Measurements from ENCODE around the gene CCDC33.

Gene CCDC33

GRCh38 chr15:74202452-74203401 is 33.4 kb upstream of the CCDC33 start, which contains the start of gene STRA6:
Gene STRA6, minus strand, starts transcription at chr15:74202787. Its CDS starts 520 bp downstream, at chr15:74202267.
- H3K4me1 ChIP-seq (ENCODE audit: insufficient read depth, insufficient read length), result peaks cover 45% of the 10 kb centered on the region
- H3K9ac ChIP-seq (ENCODE audit: insufficient read length, low read depth), result peak within 1 kb of the TSS; percentile 95
- TF ChIP-seq ZNF274 (IDR thresholded peaks at IDR 0.05; ENCODE audit: low read depth, low read length), result no peak
- TF ChIP-seq SUZ12 (IDR thresholded peaks at IDR 0.05; ENCODE audit: extremely low read depth, insufficient read depth, insufficient read length), result no peak
- no peak for TF ChIP-seq YY1 (IDR thresholded peaks at IDR 0.05; ENCODE audit: insufficient read depth, insufficient read length)
- peaks cover 2% of the 10 kb centered on the region for H3K36me3 ChIP-seq (ENCODE audit: insufficient read depth, insufficient read length, low read length)
- no peaks in the 10 kb centered on the region for H3K9me3 ChIP-seq (ENCODE audit: insufficient read depth, low read length)
- DNase-seq (ENCODE audit: low read depth, low spot score), result peak; percentile 86
- peaks cover 29% of the 10 kb centered on the region for H3K27me3 ChIP-seq (ENCODE audit: insufficient read depth, insufficient read length)
- H3K4me3 ChIP-seq (ENCODE audit: insufficient read length, low read depth), result peak within 1 kb of the TSS; percentile 68

GRCh38 chr15:74203914-74204431 is 32.2 kb upstream of the CCDC33 start:
- H3K9ac ChIP-seq (ENCODE audit: insufficient read length, low read depth), result peak overlapping the region; percentile 95
- peak overlapping the region; percentile 68 for H3K4me3 ChIP-seq (ENCODE audit: insufficient read length, low read depth)
- H3K27me3 ChIP-seq (ENCODE audit: insufficient read depth, insufficient read length), result peaks cover 32% of the 10 kb centered on the region
- TF ChIP-seq ZNF274 (IDR thresholded peaks at IDR 0.05; ENCODE audit: low read depth, low read length), result no peak
- TF ChIP-seq SUZ12 (IDR thresholded peaks at IDR 0.05; ENCODE audit: extremely low read depth, insufficient read depth, insufficient read length), result no peak
- no peak for TF ChIP-seq YY1 (IDR thresholded peaks at IDR 0.05; ENCODE audit: insufficient read depth, insufficient read length)
- H3K36me3 ChIP-seq (ENCODE audit: insufficient read depth, insufficient read length, low read length), result peaks cover 4% of the 10 kb centered on the region
- H3K4me1 ChIP-seq (ENCODE audit: insufficient read depth, insufficient read length), result peaks cover 51% of the 10 kb centered on the region
- DNase-seq (ENCODE audit: low read depth, low spot score), result peak; percentile 83
- H3K9me3 ChIP-seq (ENCODE audit: insufficient read depth, low read length), result no peaks in the 10 kb centered on the region

- H3K4me3 ChIP-seq (ENCODE audit: insufficient read length, low read depth), result no peak overlapping the region
- 0 out of 2 replicates have a peak, but pooled peaks cover 1% of the 10 kb centered on the region for H3K9me3 ChIP-seq (ENCODE audit: insufficient read depth, low read length)
- H3K9ac ChIP-seq (ENCODE audit: insufficient read length, low read depth), result peak overlapping the region; percentile 29
- peaks cover 30% of the 10 kb centered on the region for H3K27me3 ChIP-seq (ENCODE audit: insufficient read depth, insufficient read length)
- H3K36me3 ChIP-seq (ENCODE audit: insufficient read depth, insufficient read length, low read length), result peaks cover 4% of the 10 kb centered on the region
- no peak for DNase-seq (ENCODE audit: low read depth, low spot score)
- H3K4me1 ChIP-seq (ENCODE audit: insufficient read depth, insufficient read length), result peaks cover 49% of the 10 kb centered on the region
- no peak for TF ChIP-seq SUZ12 (IDR thresholded peaks at IDR 0.05; ENCODE audit: extremely low read depth, insufficient read depth, insufficient read length)
- no peak for TF ChIP-seq YY1 (IDR thresholded peaks at IDR 0.05; ENCODE audit: insufficient read depth, insufficient read length)
- no peak for TF ChIP-seq ZNF274 (IDR thresholded peaks at IDR 0.05; ENCODE audit: low read depth, low read length)
These were observed 30.6 kb upstream of the CCDC33 start for GRCh38 chr15:74205582-74205947.

- peaks cover 38% of the 10 kb centered on the region for H3K4me1 ChIP-seq (ENCODE audit: insufficient read depth, insufficient read length)
- no peak for TF ChIP-seq SUZ12 (IDR thresholded peaks at IDR 0.05; ENCODE audit: extremely low read depth, insufficient read depth, insufficient read length)
- no peak for TF ChIP-seq YY1 (IDR thresholded peaks at IDR 0.05; ENCODE audit: insufficient read depth, insufficient read length)
- no peak for TF ChIP-seq ZNF274 (IDR thresholded peaks at IDR 0.05; ENCODE audit: low read depth, low read length)
- peaks cover 30% of the 10 kb centered on the region for H3K27me3 ChIP-seq (ENCODE audit: insufficient read depth, insufficient read length)
- H3K9ac ChIP-seq (ENCODE audit: insufficient read length, low read depth), result no peak overlapping the region
- no peak overlapping the region for H3K4me3 ChIP-seq (ENCODE audit: insufficient read length, low read depth)
- peaks cover 4% of the 10 kb centered on the region for H3K36me3 ChIP-seq (ENCODE audit: insufficient read depth, insufficient read length, low read length)
- H3K9me3 ChIP-seq (ENCODE audit: insufficient read depth, low read length), result peaks cover 6% of the 10 kb centered on the region; the same call in 1 of the 2 replicates
- DNase-seq (ENCODE audit: low read depth, low spot score), result no peak
These were observed 29.3 kb upstream of the CCDC33 start for GRCh38 chr15:74206801-74207281.

DNA sequence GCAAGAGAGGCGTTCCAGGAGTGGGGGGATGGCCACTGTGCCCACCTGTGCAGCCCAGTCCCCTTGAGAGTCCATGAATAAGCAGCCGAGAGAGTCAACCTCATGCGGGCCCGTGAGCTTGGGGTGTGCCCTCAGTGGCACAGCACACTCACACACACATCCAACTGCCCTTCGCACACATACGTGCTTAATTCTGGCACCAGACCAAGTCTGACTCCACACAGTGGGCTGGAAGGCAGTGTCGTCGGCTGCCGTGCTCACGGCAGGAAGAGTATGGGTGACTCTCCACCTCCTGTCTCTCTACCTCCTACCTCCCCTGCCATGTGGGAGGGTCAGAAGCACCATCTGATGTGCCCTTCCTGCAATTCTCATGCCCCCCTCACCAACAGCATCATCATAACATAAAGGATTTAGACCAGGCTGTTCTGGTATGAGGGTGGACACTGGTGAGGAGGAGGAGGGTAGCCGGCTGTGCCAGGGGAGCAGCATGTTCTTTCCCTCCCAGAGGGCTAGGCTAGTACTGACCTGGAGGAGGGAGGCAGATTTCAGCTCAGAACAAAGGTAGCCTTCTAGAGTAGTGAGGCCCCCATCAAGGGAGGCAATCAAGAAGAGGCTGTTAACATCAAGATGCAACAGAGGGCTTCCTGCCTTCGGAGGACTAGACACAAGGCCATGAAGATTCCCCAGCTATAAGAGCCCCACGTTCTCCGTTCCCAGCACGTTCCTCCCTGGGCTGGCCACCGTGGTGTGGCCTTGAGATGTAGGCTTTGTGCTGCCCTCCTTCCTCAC is 28.3 kb upstream of the CCDC33 start:
- peak overlapping the region; percentile 23 for H3K9ac ChIP-seq (ENCODE audit: insufficient read length, low read depth)
- peaks cover 42% of the 10 kb centered on the region for H3K4me1 ChIP-seq (ENCODE audit: insufficient read depth, insufficient read length)
- DNase-seq (ENCODE audit: low read depth, low spot score), result no peak
- H3K36me3 ChIP-seq (ENCODE audit: insufficient read depth, insufficient read length, low read length), result peaks cover 4% of the 10 kb centered on the region
- no peak overlapping the region for H3K4me3 ChIP-seq (ENCODE audit: insufficient read length, low read depth)
- H3K27me3 ChIP-seq (ENCODE audit: insufficient read depth, insufficient read length), result peaks cover 30% of the 10 kb centered on the region
- H3K9me3 ChIP-seq (ENCODE audit: insufficient read depth, low read length), result peaks cover 6% of the 10 kb centered on the region; the same call in 1 of the 2 replicates
- TF ChIP-seq YY1 (IDR thresholded peaks at IDR 0.05; ENCODE audit: insufficient read depth, insufficient read length) (no peak), SUZ12 (IDR thresholded peaks at IDR 0.05; ENCODE audit: extremely low read depth, insufficient read depth, insufficient read length) (no peak), ZNF274 (IDR thresholded peaks at IDR 0.05; ENCODE audit: low read depth, low read length) (no peak)

GRCh38 chr15:74208496-74208895 is 27.6 kb upstream of the CCDC33 start:
- TF ChIP-seq SUZ12 (IDR thresholded peaks at IDR 0.05; ENCODE audit: extremely low read depth, insufficient read depth, insufficient read length) (no peak), ZNF274 (IDR thresholded peaks at IDR 0.05; ENCODE audit: low read depth, low read length) (no peak), YY1 (IDR thresholded peaks at IDR 0.05; ENCODE audit: insufficient read depth, insufficient read length) (no peak)
- H3K4me1 ChIP-seq (ENCODE audit: insufficient read depth, insufficient read length), result peaks cover 46% of the 10 kb centered on the region
- H3K9me3 ChIP-seq (ENCODE audit: insufficient read depth, low read length), result peaks cover 6% of the 10 kb centered on the region; the same call in 1 of the 2 replicates
- H3K4me3 ChIP-seq (ENCODE audit: insufficient read length, low read depth), result peak overlapping the region; percentile 8
- H3K36me3 ChIP-seq (ENCODE audit: insufficient read depth, insufficient read length, low read length), result peaks cover 4% of the 10 kb centered on the region
- peak overlapping the region; percentile 63 for H3K9ac ChIP-seq (ENCODE audit: insufficient read length, low read depth)
- H3K27me3 ChIP-seq (ENCODE audit: insufficient read depth, insufficient read length), result peaks cover 30% of the 10 kb centered on the region
- DNase-seq (ENCODE audit: low read depth, low spot score), result no peak
